OCI-LY1 (cell line): ENCODE measurements around the gene BRD4.

Experiments
- H2AFZ ChIP-seq: fragments of 200-600 bp; sonication (generic), shearing (Covaris generic); 2 replicates; pipeline ENCODE4 v1.6.0; 2014; ENCODE audit warnings: antibody characterized with exemption, mild to moderate bottlenecking, low read length
- H3F3A ChIP-seq: fragments of 200-600 bp; sonication (generic), shearing (Covaris generic); 2 replicates; pipeline ENCODE4 v1.6.0; 2014; ENCODE audit warnings: mild to moderate bottlenecking, antibody characterized with exemption, low read length, moderate library complexity; ENCODE audit not compliant: insufficient read depth
- H3K27ac ChIP-seq: fragments of 200-600 bp; sonication (generic); 2 replicates; pipeline ENCODE4 v1.5.1; 2014; ENCODE audit warnings: low read length, mixed run types, mild to moderate bottlenecking, low read depth; ENCODE audit not compliant: poor library complexity, severe bottlenecking
- H3K27me3 ChIP-seq: fragments of 200-600 bp; sonication (generic); 2 replicates; pipeline ENCODE4 v1.6.0; 2014; ENCODE audit warnings: antibody characterized with exemption, mild to moderate bottlenecking, low read length, moderate library complexity; ENCODE audit not compliant: insufficient read depth
- H3K36me3 ChIP-seq: fragments of 200-600 bp; sonication (generic); 2 replicates; pipeline ENCODE4 v1.6.1; 2014; ENCODE audit warnings: mild to moderate bottlenecking, antibody characterized with exemption, low read length, moderate library complexity, mixed read lengths; ENCODE audit not compliant: insufficient read depth
- H3K4me1 ChIP-seq: fragments of 200-600 bp; sonication (generic); 2 replicates; pipeline ENCODE4 v1.5.1; 2014; ENCODE audit warnings: mild to moderate bottlenecking, low read length, moderate library complexity; ENCODE audit not compliant: insufficient read depth, severe bottlenecking
- H3K4me2 ChIP-seq: fragments of 200-600 bp; sonication (generic), shearing (Covaris generic); 2 replicates; pipeline ENCODE4 v1.6.1; 2014; ENCODE audit warnings: low read length
- H3K4me3 ChIP-seq: fragments of 200-600 bp; sonication (generic); 2 replicates; pipeline ENCODE4 v1.5.1; 2014; ENCODE audit warnings: low read length, low read depth, mild to moderate bottlenecking, mixed read lengths; ENCODE audit not compliant: poor library complexity, severe bottlenecking
- H3K79me2 ChIP-seq: fragments of 200-600 bp; shearing (Covaris generic); 2 replicates; pipeline ENCODE4 v1.6.1; 2016; ENCODE audit warnings: mixed run types, low read length, mixed read lengths; ENCODE audit not compliant: insufficient read depth
- H3K9ac ChIP-seq: fragments of 200-600 bp; sonication (generic), shearing (Covaris generic); 2 replicates; pipeline ENCODE4 v1.6.1; 2014; ENCODE audit warnings: mild to moderate bottlenecking, low read length, mixed read lengths
- H3K9me2 ChIP-seq: fragments of 200-600 bp; sonication (generic), shearing (Covaris generic); 2 replicates; pipeline ENCODE4 v1.6.1; 2014; ENCODE audit warnings: low read depth, mild to moderate bottlenecking, low read length, mixed read lengths
- H3K9me3 ChIP-seq: fragments of 200-600 bp; shearing (Covaris generic); 2 replicates; pipeline ENCODE4 v1.6.1; 2014; ENCODE audit warnings: low read length, mixed read lengths
- H4K20me1 ChIP-seq: fragments of 200-600 bp; sonication (generic), shearing (Covaris generic); 2 replicates; pipeline ENCODE4 v1.6.0; 2016; ENCODE audit warnings: mild to moderate bottlenecking, low read length; ENCODE audit not compliant: insufficient read depth
- CTCF ChIP-seq: fragments of 200-600 bp; sonication (generic), shearing (Covaris generic); IDR thresholded peaks from 2 replicates; pipeline ENCODE4 v1.5.1; 2017; ENCODE audit warnings: mild to moderate bottlenecking, antibody characterized with exemption, low read length, moderate library complexity, mixed read lengths
- EZH2 ChIP-seq: fragments of 200-600 bp; sonication (generic), shearing (Covaris generic); IDR thresholded peaks from 2 replicates; pipeline ENCODE4 v1.8.0; 2017; ENCODE audit warnings: borderline replicate concordance, mixed run types, mild to moderate bottlenecking, antibody characterized with exemption, low read length, moderate library complexity, mixed read lengths

Gene BRD4

GRCh38 chr19:15372891-15373301 lies 40.6 kb upstream of the BRD4 start:
- Histone ChIP-seq H3K9ac (no peak overlapping the region), H3K79me2 (peaks cover 38% of the 10 kb centered on the region), H3K27me3 (no peaks in the 10 kb centered on the region), H3K4me3 (no peak overlapping the region), H3K4me2 (no peak overlapping the region), H3K36me3 (peaks cover 67% of the 10 kb centered on the region), H3K27ac (no peak overlapping the region), H2AFZ (no peak overlapping the region), H3F3A (no peaks in the 10 kb centered on the region), H3K9me3 (no peaks in the 10 kb centered on the region), H3K9me2 (no peaks in the 10 kb centered on the region), H4K20me1 (no peaks in the 10 kb centered on the region), H3K4me1 (peaks cover 28% of the 10 kb centered on the region)
- TF ChIP-seq EZH2 (no peak), CTCF (no peak)

GRCh38 chr19:15372470-15372869 lies 40.1 kb upstream of the BRD4 start:
- peaks cover 34% of the 10 kb centered on the region for H3K79me2 ChIP-seq
- no peaks in the 10 kb centered on the region for H3K27me3 ChIP-seq
- no peak overlapping the region for H3K4me2 ChIP-seq
- no peak overlapping the region for H3K4me3 ChIP-seq
- no peak overlapping the region for H3K9ac ChIP-seq
- no peaks in the 10 kb centered on the region for H3F3A ChIP-seq
- H4K20me1 ChIP-seq = no peaks in the 10 kb centered on the region
- H3K9me3 ChIP-seq = no peaks in the 10 kb centered on the region
- peaks cover 23% of the 10 kb centered on the region for H3K4me1 ChIP-seq
- peaks cover 72% of the 10 kb centered on the region for H3K36me3 ChIP-seq
- no peaks in the 10 kb centered on the region for H3K9me2 ChIP-seq
- no peak overlapping the region for H2AFZ ChIP-seq
- TF ChIP-seq EZH2 (no peak), CTCF (no peak)
- H3K27ac ChIP-seq = no peak overlapping the region

DNA sequence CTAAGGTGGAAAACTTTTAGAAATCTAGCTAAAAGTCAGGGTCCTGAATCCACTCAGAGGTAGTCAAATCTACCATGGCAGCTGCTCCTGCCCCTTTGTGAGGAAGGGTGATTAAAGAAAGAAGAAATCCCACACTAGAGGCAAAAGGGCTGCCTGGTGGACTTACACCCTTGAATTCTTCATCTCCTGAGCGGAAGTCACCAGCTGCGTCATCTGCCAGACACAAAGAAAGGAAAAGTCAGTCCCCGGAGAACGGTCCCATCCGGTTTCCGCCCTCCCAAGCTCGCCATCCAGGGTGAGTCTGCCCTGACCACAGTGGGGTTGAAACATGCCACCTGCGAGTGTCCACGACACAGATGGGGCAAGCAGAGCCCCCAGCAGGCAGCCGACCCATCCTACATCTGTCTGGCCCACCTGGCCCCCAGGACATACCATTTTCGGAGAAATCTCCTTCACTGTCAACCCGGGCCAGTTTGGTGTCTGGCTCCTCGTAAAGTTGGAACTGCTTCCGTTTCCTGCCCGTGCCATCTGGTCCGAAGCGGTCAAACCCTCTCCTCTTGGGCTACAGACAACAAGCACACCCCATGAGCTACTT lies 39.5 kb upstream of the BRD4 start:
- H3K79me2 ChIP-seq = peaks cover 28% of the 10 kb centered on the region
- no peak overlapping the region for H3K27ac ChIP-seq
- no peaks in the 10 kb centered on the region for H3K9me2 ChIP-seq
- H3K27me3 ChIP-seq = no peaks in the 10 kb centered on the region
- H3K4me2 ChIP-seq = no peak overlapping the region
- H3K36me3 ChIP-seq = peaks cover 78% of the 10 kb centered on the region
- H3K9ac ChIP-seq = no peak overlapping the region
- H3K9me3 ChIP-seq = no peaks in the 10 kb centered on the region
- no peak overlapping the region for H3K4me3 ChIP-seq
- H3K4me1 ChIP-seq = peaks cover 17% of the 10 kb centered on the region
- no peaks in the 10 kb centered on the region for H4K20me1 ChIP-seq
- no peaks in the 10 kb centered on the region for H3F3A ChIP-seq
- no peak overlapping the region for H2AFZ ChIP-seq
- no peak for TF ChIP-seq CTCF
- TF ChIP-seq EZH2 = no peak
